Measurements from ENCODE around the gene C1orf116.

Gene C1orf116

GRCh38 chr1:207026104-207026534 is 6.4 kb downstream of the C1orf116 start:
- TF ChIP-seq CTCF (conservative IDR thresholded peaks at IDR 0.05; ENCODE audit: control insufficient read depth, insufficient read depth, low read depth, low read length), result no peak
- no peak for DNase-seq (ENCODE audit: low read depth)
- H3K4me3 ChIP-seq (ENCODE audit: control insufficient read depth, low read depth, low read length), result no peak overlapping the region

GRCh38 chr1:207025146-207025880 is 7.2 kb downstream of the C1orf116 start:
- no peak for TF ChIP-seq CTCF (conservative IDR thresholded peaks at IDR 0.05; ENCODE audit: control insufficient read depth, insufficient read depth, low read depth, low read length)
- H3K4me3 ChIP-seq (ENCODE audit: control insufficient read depth, low read depth, low read length), result no peak overlapping the region
- DNase-seq (ENCODE audit: low read depth), result peak; percentile 36

GRCh38 chr1:207024202-207025145 is 8.1 kb downstream of the C1orf116 start:
- TF ChIP-seq CTCF (conservative IDR thresholded peaks at IDR 0.05; ENCODE audit: control insufficient read depth, insufficient read depth, low read depth, low read length), result no peak
- H3K4me3 ChIP-seq (ENCODE audit: control insufficient read depth, low read depth, low read length), result no peak overlapping the region
- no peak for DNase-seq (ENCODE audit: low read depth)

DNA sequence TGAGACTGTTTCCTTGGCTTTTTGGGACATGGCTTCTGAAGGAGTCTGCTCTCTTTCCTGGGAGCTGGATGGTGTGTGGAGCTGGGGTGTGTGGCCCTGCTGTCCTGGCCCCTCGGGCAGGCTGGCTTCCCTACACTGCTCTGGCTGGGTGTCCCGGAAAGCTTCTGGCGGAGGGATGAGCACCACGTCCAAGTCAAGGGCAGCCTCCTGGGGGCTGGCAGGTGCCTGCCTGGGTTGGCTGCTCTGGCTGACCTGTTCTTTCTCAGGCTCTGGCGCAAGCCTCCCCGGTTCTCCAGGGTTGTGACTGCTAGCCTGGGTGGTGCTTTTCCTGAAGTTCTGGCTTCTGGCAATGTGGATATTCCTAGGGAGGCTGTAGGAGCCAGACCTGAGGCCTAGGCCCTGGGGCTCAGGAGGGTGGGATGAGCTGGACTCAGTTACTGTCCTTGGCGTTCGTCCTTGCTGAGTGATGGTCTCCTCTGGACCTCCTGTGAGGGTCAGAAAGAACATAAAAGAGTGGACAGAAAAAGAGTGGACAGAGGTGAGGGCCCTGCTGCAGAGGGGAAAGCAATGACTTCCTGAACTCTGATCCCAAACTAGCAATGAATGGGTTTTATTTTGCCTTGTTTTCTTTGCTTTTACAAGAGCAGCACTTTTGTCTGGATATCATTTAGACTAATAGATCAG is 9.4 kb downstream of the C1orf116 start:
- DNase-seq (ENCODE audit: low read depth), result no peak
- TF ChIP-seq CTCF (conservative IDR thresholded peaks at IDR 0.05; ENCODE audit: control insufficient read depth, insufficient read depth, low read depth, low read length), result no peak
- no peak overlapping the region for H3K4me3 ChIP-seq (ENCODE audit: control insufficient read depth, low read depth, low read length)

- TF ChIP-seq CTCF (conservative IDR thresholded peaks at IDR 0.05; ENCODE audit: control insufficient read depth, insufficient read depth, low read depth, low read length), result no peak
- DNase-seq (ENCODE audit: low read depth), result no peak
- no peak overlapping the region for H3K4me3 ChIP-seq (ENCODE audit: control insufficient read depth, low read depth, low read length)
Observed at GRCh38 chr1:207021876-207022596, 10.5 kb downstream of the C1orf116 start.
